T-helper 1 cell treated with Interleukin-12 subunit alpha and Interleukin-12 subunit beta and Interleukin-4 antibody, amounts not matched to agents 30 μg/mL and 1 μg/mL, for 36 hours (primary cell): ENCODE data around the gene REEP6.
A peak's percentile ranks its signal among the peaks of the same experiment; 100 is the strongest.

ENCODE experiments used
- H3K27ac Mint-ChIP-seq: one replicate; pipeline ENCODE4 v1.8.0; 2021; ENCODE audit warnings: mild to moderate bottlenecking, mixed read lengths
- H3K27me3 Mint-ChIP-seq: one replicate; pipeline ENCODE4 v1.8.0; 2021; ENCODE audit warnings: low read depth, mixed read lengths
- H3K36me3 Mint-ChIP-seq: one replicate; pipeline ENCODE4 v1.8.0; 2021; ENCODE audit warnings: low read depth, mixed read lengths
- H3K4me1 Mint-ChIP-seq: one replicate; pipeline ENCODE4 v1.8.0; 2021; ENCODE audit warnings: low read depth, mixed read lengths
- H3K4me3 Mint-ChIP-seq: one replicate; pipeline ENCODE4 v1.8.0; 2021; ENCODE audit warnings: mild to moderate bottlenecking, moderate library complexity, mixed read lengths
- H3K9me3 Mint-ChIP-seq: one replicate; pipeline ENCODE4 v1.8.0; 2021; ENCODE audit warnings: mixed read lengths

Gene REEP6

DNA sequence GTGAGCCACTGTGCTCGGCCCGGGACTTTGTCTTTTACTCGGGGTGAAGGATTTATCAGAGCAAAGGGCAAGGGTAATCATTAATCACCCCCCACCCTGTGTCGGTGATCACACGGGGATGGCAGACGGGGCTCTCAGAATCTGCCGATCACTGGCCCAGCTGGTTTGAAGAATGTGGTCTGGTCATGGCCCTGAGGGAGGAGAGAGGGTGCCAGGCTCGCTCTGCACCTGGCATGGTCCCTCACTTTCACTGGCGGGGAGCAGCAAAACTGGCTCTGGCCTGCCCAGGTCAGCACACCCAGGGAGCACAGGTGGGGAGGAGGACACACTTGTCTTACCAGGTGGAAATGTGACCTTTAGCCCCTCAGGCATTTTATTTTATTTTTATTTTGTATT lies 10.2 kb downstream of the REEP6 start:
- H3K36me3 Mint-ChIP-seq, result no peaks in the 10 kb centered on the region
- no peaks in the 10 kb centered on the region for H3K9me3 Mint-ChIP-seq
- peaks cover 5% of the 10 kb centered on the region for H3K27me3 Mint-ChIP-seq
- H3K4me1 Mint-ChIP-seq, result no peaks in the 10 kb centered on the region
- H3K4me3 Mint-ChIP-seq, result no peak overlapping the region
- no peak overlapping the region for H3K27ac Mint-ChIP-seq

DNA sequence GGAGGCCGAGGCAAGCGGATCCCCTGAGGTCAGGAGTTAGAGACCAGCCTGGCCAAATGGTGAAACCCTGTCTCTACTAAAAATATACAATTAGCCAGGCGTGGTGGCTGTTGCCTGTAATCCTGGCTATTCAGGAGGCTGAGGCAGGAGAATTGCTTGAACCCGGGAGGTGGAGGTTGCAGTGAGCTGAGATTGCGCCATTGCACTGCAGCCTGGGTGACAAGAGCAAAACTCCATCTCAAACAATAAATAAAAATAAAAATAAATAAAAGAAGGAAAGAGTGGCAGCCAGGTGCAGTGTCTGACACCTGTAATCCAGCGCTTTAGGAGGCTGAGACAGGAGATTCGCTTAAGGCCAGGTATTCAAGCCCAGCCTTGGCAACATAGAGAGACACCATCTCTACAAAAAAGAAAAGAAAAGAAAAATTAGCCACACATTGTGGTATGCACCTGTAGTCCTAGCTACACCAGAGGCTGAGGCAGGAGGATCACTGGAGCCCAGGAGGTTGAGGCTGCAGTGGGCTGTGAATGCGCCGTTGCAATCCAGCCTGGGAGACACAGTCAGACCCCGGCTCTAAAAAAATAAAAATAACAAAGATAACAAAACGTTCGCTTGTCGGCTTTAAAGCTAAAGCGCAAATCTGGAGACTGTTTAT lies 11.6 kb downstream of the REEP6 start:
- H3K4me1 Mint-ChIP-seq, result peaks cover under 1% of the 10 kb centered on the region

DNA sequence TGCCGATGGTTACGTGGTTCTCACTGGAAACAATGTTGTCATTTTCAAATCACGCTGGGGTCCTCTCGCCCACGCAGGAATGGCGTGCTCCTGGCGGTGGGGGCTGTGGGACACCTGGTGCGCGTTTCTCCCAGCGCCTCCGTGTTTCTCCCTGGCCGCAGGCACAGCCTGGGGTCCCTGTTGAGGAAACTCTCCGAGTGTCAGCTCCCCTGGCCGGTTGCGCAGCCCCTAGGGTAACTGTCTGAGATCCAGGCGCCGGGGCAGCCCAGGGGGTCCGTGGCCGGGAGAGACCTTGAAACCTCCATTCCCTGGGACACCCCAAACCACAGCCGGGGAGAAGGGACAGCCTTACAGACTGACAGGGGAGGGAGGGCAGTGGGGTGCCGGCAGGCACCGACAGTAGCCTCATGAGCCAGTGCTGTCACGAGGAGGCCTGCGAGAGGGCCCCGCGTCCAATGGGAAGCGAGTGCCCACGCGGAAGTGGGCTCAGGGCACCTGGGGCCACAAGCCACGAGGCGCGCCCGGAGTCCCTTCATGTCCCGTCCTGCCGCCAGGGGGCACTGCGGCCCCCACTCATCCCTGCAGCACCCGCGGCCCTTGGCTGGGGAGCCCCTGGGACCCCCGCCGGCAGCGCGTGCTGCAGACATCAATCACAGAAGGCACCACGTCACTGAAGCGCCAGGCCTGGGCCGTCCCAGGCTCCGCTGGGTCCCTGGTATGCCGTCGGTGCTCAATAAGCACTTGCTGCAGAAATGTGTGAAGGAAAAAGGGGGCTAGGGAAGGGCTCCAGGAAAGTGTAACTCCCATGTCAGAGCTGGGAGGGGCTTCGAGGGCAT lies 12.3 kb downstream of the REEP6 start:
- peaks cover 9% of the 10 kb centered on the region for H3K27me3 Mint-ChIP-seq
- H3K27ac Mint-ChIP-seq, result no peak overlapping the region
- H3K9me3 Mint-ChIP-seq, result no peaks in the 10 kb centered on the region
- H3K36me3 Mint-ChIP-seq, result no peaks in the 10 kb centered on the region
- peaks cover 5% of the 10 kb centered on the region for H3K4me1 Mint-ChIP-seq
- no peak overlapping the region for H3K4me3 Mint-ChIP-seq

More for the DNA sequence above, 11.6 kb downstream of the REEP6 start:
- H3K4me3 Mint-ChIP-seq, result no peak overlapping the region
- H3K27ac Mint-ChIP-seq, result no peak overlapping the region
- H3K27me3 Mint-ChIP-seq, result peaks cover 5% of the 10 kb centered on the region
- no peaks in the 10 kb centered on the region for H3K36me3 Mint-ChIP-seq
- H3K9me3 Mint-ChIP-seq, result no peaks in the 10 kb centered on the region

DNA sequence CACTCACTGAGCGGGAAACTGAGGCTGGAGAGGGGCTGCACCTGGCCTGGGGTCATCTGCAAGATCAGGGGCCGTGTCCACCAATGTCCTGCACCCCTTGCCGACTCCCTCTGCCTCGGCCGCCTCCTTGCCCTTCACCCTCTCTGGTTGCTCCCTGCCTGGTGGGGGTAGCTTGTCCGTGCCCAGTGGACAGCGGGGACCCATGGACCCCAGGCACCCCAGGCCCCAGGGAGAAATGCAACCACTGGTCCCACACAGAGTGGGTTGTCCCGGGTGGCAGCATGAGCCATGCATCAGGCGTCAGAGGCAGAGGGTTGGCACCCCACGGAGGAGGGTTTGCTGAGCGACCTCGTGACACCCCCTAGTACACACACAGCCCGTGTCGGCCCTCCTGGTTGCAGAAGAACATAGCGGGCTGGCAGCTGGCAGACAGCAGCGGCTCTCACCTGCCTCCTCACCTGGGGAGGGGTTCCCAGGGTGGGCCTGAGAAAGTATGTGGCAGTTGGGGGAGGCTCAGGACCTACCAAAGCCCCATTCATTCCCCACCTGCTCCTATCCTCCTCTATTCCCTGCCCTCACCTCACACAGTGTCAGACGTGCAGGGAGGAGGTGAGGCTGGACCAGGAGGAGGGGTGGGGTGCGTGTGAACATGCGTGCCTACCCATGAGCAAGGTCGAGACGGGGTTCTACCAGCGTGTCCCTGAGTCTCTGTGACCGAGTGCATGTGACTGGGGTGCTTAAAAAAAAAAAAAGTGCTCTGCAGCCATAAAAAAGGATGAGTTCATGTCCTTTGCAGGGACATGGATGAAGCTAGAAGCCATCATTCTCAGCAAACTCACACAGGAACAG lies 13.2 kb downstream of the REEP6 start:
- Mint-ChIP-seq H3K27me3 (peaks cover 14% of the 10 kb centered on the region), H3K27ac (no peak overlapping the region), H3K9me3 (no peaks in the 10 kb centered on the region), H3K4me3 (no peak overlapping the region), H3K36me3 (no peaks in the 10 kb centered on the region), H3K4me1 (peaks cover 7% of the 10 kb centered on the region)

DNA sequence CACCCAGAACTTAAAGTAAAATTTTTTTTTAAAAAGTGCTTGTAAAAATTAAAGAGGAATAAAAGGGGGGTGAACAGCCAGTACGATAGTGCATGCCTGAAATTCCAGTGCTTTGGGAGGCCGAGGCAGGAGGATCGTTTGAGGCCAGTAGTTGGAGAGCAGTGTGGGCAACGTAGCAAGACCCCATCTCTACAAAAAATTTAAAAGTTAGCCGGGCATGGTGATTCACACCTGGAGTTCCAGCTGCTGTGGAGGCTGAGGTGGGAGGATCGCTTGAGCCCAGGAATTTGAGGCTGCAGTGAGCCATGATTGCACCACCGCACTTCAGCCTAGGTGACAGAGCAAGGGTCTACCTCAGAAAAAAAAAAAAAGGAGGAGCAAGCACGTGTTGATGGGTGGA lies 14.0 kb downstream of the REEP6 start:
- H3K36me3 Mint-ChIP-seq, result no peaks in the 10 kb centered on the region
- H3K4me1 Mint-ChIP-seq, result peaks cover 7% of the 10 kb centered on the region
- H3K27me3 Mint-ChIP-seq, result peaks cover 19% of the 10 kb centered on the region
- no peaks in the 10 kb centered on the region for H3K9me3 Mint-ChIP-seq
- H3K27ac Mint-ChIP-seq, result no peak overlapping the region
- no peak overlapping the region for H3K4me3 Mint-ChIP-seq

DNA sequence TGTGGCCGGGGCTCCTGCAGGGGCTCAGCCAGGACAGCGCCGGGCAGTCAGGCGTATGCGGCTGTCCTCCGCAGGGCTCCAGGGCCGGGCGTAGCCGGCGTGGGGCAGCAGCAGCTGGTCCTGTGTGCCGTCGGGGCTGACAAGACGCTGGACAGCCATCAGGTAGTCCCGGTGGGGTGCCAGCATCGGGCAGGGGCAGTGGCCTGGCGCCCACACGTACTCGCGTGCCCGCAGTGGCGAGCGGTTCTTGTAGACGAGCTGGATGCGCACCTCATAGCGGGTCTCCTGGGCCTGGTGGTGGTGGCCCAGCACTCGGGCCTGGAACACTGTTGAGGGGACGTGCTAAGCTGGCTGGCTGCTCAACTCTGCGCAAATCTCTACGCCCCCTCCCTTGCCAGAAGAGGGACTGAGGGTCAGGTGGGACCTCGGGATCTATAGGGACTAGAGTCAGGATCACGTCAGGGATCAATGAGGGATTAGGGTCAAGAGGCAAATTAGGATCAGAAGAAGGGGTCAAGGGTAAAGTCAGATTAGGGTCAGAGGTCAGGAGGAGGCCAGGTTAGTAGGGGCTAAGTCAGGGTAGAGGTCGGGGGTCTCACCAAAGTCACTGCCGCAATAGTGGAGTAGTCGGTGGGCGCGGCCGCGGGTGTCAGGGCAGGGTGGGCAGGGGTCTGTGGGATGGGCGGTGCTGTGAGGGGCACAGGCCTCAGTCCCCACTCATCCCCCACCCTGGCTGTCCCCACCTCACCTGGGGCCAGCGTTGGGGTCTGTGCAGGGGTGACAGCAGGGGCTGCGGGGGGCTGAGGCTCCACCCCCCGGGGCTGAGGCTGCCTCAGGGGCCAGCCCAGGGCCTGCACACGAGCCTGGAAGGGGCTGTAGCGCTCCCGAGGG lies 15.3 kb downstream of the REEP6 start:
- Mint-ChIP-seq H3K4me1 (peaks cover 7% of the 10 kb centered on the region), H3K36me3 (no peaks in the 10 kb centered on the region), H3K27me3 (peaks cover 26% of the 10 kb centered on the region), H3K27ac (no peak overlapping the region), H3K9me3 (no peaks in the 10 kb centered on the region), H3K4me3 (no peak overlapping the region)

DNA sequence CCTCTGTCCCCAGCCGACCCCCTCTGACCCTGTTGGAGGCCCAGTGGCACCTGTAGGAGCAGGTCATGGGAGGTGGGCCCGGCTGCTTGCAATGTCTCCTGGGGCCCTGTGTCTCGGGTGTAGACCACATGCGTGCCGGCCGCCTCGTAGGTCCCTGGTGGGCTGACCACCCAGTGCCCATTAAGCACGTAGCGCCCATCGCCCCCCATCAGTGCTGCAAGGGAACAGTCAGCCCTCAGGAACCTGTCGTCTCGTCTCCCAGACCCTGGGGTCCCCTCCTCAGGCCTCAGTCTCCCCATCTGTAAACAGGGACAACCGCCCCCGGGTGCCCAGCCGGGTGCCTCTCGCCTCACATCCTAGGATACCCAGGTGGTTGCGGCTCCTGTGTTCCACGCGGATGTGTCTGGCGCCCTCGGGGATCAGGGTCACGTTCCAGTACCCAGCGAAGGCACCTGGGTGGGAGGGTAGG lies 16.2 kb downstream of the REEP6 start:
- H3K27me3 Mint-ChIP-seq, result peaks cover 27% of the 10 kb centered on the region
- H3K4me1 Mint-ChIP-seq, result peaks cover 7% of the 10 kb centered on the region
- no peaks in the 10 kb centered on the region for H3K9me3 Mint-ChIP-seq
- H3K27ac Mint-ChIP-seq, result no peak overlapping the region
- no peak overlapping the region for H3K4me3 Mint-ChIP-seq
- no peaks in the 10 kb centered on the region for H3K36me3 Mint-ChIP-seq

DNA sequence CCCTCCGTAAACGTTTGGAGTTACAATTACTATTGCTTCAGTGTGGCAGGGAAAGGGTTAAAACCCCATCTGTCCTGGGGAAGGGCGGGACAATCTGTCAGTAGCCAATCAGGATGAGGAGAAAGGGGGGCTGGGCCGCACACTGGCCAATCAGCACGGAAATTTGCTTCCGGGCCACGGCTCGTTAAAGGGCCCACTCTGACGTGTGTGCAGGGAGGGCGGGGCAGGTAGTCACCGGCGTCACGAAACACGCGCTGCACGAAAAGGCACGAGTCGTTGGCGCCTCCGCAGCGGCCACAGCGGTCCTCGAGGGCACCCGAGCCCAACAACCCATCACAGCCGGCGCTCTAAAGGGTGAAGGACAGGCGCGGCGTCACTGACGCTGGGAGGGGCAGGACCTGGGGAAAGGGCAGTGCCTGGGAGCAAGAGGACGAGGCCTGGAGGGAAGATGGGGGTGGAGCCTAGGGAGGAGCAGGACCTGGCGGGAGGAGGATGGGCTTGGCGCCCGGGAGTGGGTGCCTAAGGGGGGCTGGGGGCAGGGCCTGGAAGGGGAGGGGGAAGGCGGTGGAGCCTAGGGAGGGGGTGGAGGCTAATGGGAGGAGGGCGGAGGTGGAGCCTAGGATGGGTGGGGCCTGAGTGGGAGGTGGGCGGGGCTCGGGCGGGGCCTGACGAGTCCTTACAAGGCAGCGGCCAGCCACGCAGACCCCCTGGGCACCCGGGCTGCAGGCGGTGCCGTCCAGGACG lies 17.0 kb downstream of the REEP6 start:
- Mint-ChIP-seq H3K36me3 (no peaks in the 10 kb centered on the region), H3K27ac (peak overlapping the region; percentile 79), H3K4me1 (peaks cover 7% of the 10 kb centered on the region), H3K9me3 (no peaks in the 10 kb centered on the region), H3K4me3 (peak overlapping the region; percentile 79), H3K27me3 (peaks cover 27% of the 10 kb centered on the region)

DNA sequence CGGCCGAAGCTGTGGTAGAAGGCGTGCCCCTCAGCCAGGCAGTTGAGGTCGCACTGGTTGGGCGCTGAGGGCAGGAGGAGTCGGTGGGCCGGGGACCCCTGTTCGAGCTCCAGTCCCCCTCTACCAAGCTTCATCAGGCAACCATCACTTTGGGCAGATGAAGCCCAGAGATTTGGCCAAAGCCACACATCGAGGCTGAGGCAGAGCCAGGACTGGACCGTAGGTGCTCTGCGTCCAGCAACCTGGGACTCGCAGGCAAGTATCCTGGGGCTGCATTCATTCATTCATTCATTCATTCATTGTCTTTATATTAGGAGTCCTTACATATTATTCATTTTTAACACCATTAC lies 17.5 kb downstream of the REEP6 start:
- H3K27ac Mint-ChIP-seq, result no peak overlapping the region
- H3K27me3 Mint-ChIP-seq, result peaks cover 27% of the 10 kb centered on the region
- H3K4me1 Mint-ChIP-seq, result peaks cover 7% of the 10 kb centered on the region
- H3K9me3 Mint-ChIP-seq, result no peaks in the 10 kb centered on the region
- H3K36me3 Mint-ChIP-seq, result no peaks in the 10 kb centered on the region
- no peak overlapping the region for H3K4me3 Mint-ChIP-seq

DNA sequence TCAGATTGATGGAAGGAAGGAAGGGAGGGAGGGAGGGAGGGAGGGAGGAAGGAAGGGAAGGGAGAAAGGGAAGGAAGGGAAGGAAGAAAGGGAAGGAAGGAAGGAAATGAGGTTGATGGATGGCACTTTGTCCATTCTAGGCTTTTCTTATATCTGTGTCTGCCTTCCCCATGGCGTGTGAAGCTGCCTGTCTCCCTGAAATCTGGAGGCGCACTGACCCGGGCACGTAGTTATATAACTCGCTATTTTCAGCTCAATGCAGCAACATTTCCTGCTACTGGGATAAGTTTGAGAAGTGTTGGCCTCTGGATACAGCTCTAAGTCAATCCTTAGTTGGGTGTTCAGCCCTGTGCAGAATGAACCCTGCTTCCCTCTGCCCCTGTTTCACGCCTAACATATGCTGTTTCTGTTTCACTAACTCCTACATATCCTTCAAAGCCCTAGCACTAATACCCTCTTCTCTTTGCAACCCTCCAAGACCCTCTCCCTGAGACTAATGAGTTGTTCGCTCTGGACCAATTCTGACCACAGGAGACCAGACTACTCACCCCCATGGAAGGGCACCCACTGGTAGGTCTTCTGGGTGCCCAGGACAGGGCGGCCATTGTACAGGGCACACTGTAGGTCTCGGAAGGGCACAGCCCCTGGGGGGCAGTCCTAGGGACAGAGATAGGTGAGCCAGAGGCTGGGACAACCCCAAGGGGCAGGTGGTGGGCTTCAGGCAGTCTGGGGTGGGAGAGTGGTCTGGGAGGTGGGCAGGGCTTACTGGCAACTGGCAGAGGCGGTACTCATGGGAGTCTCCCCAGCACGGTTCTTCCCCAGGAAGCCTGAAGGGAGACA lies 18.8 kb downstream of the REEP6 start:
- Mint-ChIP-seq H3K9me3 (no peaks in the 10 kb centered on the region), H3K27me3 (peaks cover 27% of the 10 kb centered on the region), H3K4me1 (peaks cover 7% of the 10 kb centered on the region), H3K27ac (no peak overlapping the region), H3K36me3 (no peaks in the 10 kb centered on the region), H3K4me3 (no peak overlapping the region)

DNA sequence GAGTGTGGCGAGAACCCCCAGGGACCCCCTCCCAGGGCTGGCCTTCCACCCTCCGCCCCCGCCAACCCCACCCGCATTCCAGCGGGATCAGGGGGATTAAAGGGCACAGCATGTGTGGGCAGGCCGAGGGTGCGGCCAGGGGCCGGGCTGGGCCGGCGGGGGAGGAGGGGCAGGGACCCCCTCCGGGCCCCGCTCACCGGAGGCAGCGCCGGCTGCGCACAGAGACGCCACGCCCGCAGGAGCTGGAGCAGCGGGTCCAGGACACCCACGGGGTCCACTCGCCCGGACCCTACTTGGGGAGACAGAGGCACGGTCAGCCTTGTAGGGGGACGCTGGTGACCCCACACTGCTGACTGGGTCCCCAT lies 19.4 kb downstream of the REEP6 start:
- H3K4me1 Mint-ChIP-seq, result peaks cover 7% of the 10 kb centered on the region
- no peak overlapping the region for H3K4me3 Mint-ChIP-seq
- peaks cover 24% of the 10 kb centered on the region for H3K27me3 Mint-ChIP-seq
- H3K36me3 Mint-ChIP-seq, result no peaks in the 10 kb centered on the region
- H3K9me3 Mint-ChIP-seq, result no peaks in the 10 kb centered on the region
- H3K27ac Mint-ChIP-seq, result no peak overlapping the region

DNA sequence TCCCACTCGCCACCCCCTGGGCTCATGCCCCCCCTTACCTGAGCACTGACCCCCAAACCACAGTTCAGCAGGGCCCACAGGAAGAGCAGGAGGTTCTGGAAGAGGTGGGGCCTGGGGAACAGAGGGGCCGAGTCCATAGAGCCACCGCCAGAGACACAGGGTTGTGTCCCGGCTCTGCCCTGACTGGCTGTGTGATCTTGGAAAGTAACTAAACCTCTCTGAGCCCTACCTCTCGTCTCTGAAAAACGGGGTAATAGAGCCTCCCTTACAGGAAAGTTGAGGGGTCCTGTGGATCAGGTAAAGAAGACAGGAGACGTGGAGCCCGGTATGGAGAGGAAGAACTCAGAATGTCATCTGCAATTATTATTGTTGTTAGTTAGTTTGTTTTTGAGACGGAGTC lies 19.8 kb downstream of the REEP6 start:
- Mint-ChIP-seq H3K4me3 (no peak overlapping the region), H3K27ac (no peak overlapping the region), H3K9me3 (no peaks in the 10 kb centered on the region), H3K4me1 (peaks cover 7% of the 10 kb centered on the region), H3K27me3 (peaks cover 22% of the 10 kb centered on the region), H3K36me3 (no peaks in the 10 kb centered on the region)
